ENCODE measurements around the gene JUND.
A peak's percentile ranks its signal among the peaks of the same experiment; 100 is the strongest.
"Not testable (repeated sequence)": the region's sequence is repeated elsewhere in the genome, so short reads cannot be mapped to it uniquely, and the experiment has no call there.

Gene JUND

GRCh38 chr19:18281082-18282020 lies at the start of gene JUND:
Gene JUND (minus strand): TSS chr19:18281622. CDS start chr19:18281484, 138 bp downstream.
- DNase-seq: peak; percentile 82 to 98 (median 96)

- DNase-seq: no peak
These were observed 49.4 kb upstream of the JUND start for GRCh38 chr19:18330868-18331267.

GRCh38 chr19:18329035-18329376 lies 47.6 kb upstream of the JUND start:
- no peak for DNase-seq

GRCh38 chr19:18328340-18329034 lies 47.1 kb upstream of the JUND start:
- DNase-seq: peak; percentile 35 to 96 (median 86)

- no peak for DNase-seq
These were observed 45.4 kb upstream of the JUND start for GRCh38 chr19:18326772-18327171.

GRCh38 chr19:18324373-18324731 lies 42.9 kb upstream of the JUND start:
- DNase-seq: not testable (repeated sequence)

- DNase-seq: peak; percentile 86 to 97 (median 94)
These were observed 41.5 kb upstream of the JUND start, which contains the start of gene LSM4 for GRCh38 chr19:18322759-18323460. Gene LSM4 (minus strand): TSS chr19:18323076. CDS start chr19:18323020, 56 bp downstream.

GRCh38 chr19:18322318-18322758 lies 40.9 kb upstream of the JUND start:
- DNase-seq: no peak

- DNase-seq: no peak
These were observed 40.3 kb upstream of the JUND start for GRCh38 chr19:18321734-18322102.

GRCh38 chr19:18320865-18321733 lies 39.7 kb upstream of the JUND start:
- no peak for DNase-seq

- no peak for DNase-seq
These were observed 38.2 kb upstream of the JUND start for GRCh38 chr19:18319591-18320135.

- DNase-seq: peak in 4 of 14 donors; percentile 6 to 29 (median 22)
These were observed 36.8 kb upstream of the JUND start for GRCh38 chr19:18317961-18318800.

- no peak for DNase-seq
These were observed 32.0 kb upstream of the JUND start for GRCh38 chr19:18313398-18313797.

- no peak for DNase-seq
These were observed 30.7 kb upstream of the JUND start for GRCh38 chr19:18312092-18312534.

GRCh38 chr19:18311502-18312091 lies 30.2 kb upstream of the JUND start:
- no peak for DNase-seq

- DNase-seq: no peak
These were observed 29.5 kb upstream of the JUND start for GRCh38 chr19:18310966-18311365.

GRCh38 chr19:18310118-18310909 lies 28.9 kb upstream of the JUND start:
- DNase-seq: no peak

- no peak for DNase-seq
These were observed 28.2 kb upstream of the JUND start for GRCh38 chr19:18309525-18310064.

- DNase-seq: no peak
These were observed 27.5 kb upstream of the JUND start for GRCh38 chr19:18308948-18309325.
